AML-193 (cell line): ENCODE data around the gene CXCL17.

Experiments used
- DNase-seq, 2 experiments: peaks; one replicate each; lab custom pipeline; 2025; lab: John Stamatoyannopoulos, UW

Gene CXCL17

DNA sequence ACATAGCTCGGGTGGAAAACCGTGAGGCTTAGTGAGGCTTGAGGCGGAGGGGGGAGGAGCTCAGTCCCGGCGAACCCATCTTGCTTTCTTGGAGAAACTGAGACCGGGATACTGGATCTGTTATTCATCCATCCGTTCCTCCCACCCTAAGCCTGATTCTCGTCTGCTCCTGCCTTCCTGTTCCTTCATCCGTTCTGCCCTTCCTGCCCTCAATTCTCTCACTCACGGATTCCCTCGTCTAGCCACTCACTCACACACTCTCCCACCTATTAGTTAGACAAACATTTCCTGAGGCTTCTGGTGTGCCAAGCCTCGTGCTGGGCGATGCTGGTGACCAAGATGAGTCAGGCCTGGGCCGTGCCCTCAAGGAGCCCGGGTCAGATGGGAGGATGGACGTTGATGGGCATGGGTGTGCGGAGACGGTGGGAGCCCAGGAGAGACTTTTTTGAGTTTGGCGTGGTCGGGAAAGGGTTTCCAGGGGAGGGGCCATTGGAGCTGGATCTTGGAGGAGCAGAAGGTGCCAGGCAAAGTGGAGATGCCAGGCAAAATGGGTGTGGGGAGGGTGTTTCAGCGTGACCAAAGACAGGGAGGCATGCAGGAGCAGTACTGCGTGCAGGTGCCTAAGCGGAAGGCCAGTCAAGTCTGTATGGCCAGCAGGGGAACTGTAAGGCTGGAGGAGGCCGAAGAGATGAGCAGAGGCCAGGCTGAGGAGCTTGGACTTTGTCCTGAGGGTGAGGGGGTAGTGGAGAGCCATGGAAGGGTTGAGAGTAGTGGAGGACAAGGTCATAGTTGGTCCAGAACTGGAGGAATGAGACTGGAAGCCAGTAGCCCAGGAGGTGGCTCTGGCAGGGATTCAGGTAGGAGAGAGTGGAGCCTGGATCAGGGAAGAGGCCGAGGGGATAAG lies 45.2 kb downstream of the CXCL17 start:
- no peak for DNase-seq

DNA sequence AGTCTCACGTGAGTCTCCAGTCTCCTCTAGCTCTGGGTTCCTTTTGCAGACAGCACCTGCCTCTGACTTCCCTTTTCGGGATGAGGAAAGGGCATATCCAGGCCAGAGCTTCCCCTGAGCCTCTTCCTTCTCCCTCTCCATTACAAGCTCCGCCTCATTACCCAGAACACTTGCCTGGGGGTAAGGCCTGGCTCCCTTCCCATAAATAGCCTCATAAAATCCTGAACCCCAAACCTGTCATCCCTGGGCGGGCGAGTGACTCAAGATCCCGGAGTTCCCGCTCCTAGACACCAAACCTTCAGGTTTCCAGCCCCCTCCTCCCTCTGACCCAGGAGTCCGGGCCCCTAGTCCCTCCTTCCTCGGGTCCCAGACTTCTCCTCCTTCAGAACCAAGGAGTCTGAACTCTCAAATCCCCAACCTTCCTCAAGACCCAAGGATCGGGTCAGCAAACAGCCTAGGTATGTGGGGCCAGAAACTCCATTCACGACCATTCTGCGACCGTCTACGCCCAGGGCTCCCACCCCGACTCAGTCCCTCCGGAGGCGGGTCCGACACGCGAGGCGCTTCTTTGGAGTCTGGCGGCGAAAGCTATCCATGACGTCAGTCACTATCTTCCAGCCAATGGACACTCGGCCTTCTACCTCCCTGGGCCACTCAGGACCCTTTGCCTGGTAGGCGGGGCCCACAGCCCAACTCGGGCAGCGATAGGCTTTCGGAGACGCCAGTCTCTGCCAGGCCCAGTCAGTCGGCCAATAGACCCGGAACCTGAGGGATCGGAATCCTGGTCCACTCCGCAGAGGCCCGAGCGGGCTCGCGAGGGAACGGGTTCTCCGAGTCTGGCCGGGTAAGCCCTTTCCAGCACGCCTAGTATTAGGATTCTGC lies 46.1 kb downstream of the CXCL17 start:
- DNase-seq: peak; percentile 94 to 97

DNA sequence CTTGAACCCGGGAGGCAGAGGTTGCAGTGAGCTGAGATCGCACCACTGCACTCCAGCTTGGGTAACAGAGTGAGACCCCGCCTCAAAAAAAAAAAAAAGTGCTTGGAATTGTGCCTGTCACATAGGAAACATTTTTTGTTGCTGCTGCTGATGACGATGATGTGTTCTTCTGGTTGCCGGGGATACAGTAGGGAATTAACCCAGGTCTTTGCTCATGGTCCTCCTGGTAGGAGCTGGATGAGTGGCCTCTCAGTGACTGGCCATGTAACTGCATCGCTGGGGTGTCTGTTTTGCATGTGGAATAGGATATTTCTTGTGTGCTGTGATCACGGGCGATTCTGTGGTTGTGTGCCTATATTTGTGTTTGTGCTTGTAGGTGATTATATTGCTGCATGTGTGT lies 48.0 kb downstream of the CXCL17 start:
- no peak for DNase-seq

DNA sequence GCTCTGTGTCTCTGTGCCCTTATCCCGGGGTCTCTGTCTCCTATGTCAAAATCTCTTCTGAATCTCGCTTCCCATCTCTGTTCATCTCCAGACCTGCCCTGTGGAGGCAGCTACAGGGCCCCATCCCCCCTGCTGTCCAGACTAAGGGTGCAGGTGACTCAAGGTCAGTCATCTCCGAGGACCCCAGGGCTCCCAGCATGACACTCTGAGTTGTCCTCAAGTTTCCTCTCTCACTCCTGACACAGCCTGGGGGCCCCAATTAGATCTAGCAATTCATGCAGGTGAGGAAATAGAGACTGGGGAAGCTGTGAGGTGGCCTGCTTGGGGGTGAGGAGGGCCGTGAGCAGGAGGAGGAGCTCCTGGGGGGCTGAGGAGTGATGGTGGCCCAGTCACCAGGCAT lies 50.6 kb downstream of the CXCL17 start:
- no peak for DNase-seq

DNA sequence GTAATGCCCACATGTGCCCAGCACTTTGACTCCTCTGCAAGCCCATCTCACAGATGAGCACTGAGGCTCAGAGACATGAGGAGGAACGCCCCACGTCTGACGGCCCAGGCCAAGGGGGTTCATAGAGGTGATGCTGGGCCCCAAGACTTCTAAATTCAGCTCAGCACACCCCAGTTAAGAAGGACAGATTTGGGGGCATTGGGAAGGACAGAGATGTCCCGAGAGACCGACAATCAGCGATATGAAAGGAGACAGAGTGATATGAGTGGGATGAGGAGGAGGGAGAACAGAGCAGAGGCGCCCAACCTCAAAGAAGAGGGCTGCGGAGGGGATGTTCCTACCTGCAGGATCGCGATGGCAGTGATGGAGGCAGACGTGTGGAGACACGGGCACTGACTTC lies 52.8 kb downstream of the CXCL17 start, which contains the start of gene CNFN:
Gene CNFN (minus strand): TSS at position 399 of the 400 bp plus-strand sequence. CDS start 1,260 bp downstream, outside the sequence.
- no peak for DNase-seq

DNA sequence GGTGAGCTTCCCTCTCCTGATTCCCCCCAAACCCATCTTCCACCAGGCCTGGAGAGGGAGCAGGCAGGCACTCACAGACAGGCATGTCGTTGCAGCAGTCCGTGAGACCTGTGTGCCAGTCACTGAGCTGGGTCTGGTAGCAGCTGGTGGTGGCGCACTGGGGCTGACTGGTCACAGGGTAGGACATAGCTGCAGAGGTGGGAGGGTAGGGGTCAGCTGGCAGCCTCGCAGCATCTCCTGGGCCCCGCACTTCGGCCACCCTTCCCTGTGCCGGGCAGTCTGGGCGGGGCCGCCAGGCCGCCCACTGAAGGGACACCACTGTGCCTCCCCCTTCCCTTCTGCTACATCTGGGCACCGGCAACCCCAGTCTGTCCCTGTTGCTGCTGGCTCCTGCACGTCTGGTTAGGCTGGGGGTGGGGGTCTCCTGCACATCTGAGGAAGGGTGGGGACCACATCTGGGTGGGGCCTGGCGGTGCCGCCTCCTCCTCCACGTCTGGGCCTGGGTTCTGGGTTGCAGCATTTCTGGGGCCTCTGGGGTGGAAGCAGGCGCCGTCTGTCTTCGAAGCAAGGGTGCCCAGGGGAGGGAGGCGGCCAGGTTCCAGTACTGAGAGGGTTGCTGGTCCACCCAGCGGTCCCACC lies 53.8 kb downstream of the CXCL17 start:
- DNase-seq: no peak

DNA sequence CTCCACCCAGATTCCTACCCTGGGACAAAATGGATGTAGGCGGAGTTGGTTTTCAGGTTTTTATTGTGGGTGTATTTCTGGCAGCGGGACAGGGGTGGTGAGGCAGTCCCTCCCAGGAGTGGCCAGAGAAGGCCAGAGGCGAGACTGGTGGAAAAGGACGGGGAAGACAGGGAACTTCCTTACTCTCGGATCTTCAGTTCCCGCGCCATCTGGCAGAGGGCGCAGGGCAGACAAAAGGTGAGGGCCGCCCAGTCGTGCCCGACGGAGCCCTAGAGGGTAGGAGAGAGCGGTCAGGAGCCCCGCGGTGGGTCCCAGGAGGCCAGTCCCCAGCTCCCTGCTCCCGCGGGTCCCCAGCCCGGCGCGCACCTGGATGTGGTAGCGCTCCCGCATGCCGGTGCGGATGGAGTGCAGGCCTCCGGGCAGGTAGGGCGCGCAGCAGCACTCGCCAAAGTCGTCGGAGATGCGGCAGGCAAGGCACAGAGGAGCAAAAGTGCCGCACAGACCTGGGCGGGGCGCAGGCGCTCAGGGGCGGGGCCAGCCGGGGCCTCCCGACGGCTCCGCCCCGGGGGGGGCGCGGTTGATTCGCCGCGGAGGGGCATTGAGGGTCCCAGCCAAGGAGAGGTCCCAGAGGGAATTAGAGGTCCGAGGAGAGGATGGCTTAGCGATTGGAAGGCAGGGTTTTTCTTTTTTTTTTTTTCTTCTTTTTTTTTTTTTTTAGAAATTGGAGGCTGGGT lies 55.6 kb downstream of the CXCL17 start:
- peak; percentile 24 to 40 for DNase-seq

DNA sequence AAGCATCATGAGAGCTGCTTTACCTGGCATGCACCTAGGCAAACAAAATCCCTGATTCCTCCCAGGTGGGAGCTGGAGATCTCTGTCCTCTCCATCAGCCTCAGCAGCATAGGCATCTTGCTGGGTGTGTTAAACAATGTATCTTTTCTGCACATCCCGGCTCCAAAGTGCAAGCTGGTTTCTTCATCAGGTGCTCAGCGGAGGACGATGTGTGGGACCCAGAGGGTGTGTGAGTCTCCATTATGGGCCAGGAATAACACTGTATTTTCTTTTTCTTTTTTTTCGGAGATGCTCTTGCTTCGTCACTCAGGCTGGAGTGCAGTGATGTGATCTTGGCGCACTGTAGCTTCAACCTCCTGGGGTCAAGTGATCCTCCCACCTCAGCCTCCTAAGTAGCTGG lies 62.6 kb downstream of the CXCL17 start:
- no peak for DNase-seq
